Raji (cell line): ENCODE data around the gene SLC16A5.
A peak's percentile ranks its signal among the peaks of the same experiment; 100 is the strongest.

Experiments
- POLR2A ChIP-seq: IDR thresholded peaks from 2 replicates; pipeline ENCODE4 v1.6.1; 2011; ENCODE audit warnings: low read depth, low read length, control low read depth; ENCODE audit not compliant: insufficient read depth

Gene SLC16A5

DNA sequence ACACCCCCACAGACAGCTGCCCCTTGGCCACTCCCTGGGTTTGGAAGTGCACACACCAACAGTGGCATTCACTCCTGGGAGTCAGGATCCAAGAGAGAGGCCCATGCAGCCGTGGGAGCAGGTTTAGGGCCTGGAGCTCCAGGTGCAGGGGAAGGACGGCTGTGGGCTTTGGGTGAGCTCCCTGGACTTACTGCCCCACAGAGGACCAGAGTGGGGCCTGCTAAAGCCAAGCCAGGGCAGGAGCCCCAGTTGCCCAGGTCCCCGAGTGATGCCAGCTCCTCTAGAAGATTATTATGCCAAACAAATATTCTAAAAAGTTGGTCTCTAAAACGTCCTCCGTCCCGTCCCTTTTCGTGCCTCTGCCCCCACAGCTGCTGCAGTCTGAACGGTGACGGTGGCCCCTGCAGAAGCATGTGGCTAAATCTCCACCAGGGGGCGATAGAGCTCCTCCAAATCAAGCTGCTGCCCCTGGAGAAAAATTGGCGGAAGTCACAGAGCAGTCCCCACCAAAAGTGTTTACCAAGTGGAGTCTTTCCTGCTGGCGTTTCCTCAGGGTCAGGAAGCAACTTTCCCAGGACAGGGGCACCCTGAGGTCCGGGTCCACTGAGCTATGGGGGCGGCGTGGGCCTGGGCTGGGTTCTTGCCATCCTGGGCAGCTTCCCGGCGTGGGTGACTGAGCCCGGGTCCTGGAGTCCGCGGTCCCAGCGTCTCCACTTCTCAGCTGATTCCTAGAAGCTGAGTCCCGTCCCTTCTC, 26.2 kb downstream of the SLC16A5 start:
- 0 out of 2 replicates have a peak, but pooled peaks have one; percentile 17 for TF ChIP-seq POLR2A

DNA sequence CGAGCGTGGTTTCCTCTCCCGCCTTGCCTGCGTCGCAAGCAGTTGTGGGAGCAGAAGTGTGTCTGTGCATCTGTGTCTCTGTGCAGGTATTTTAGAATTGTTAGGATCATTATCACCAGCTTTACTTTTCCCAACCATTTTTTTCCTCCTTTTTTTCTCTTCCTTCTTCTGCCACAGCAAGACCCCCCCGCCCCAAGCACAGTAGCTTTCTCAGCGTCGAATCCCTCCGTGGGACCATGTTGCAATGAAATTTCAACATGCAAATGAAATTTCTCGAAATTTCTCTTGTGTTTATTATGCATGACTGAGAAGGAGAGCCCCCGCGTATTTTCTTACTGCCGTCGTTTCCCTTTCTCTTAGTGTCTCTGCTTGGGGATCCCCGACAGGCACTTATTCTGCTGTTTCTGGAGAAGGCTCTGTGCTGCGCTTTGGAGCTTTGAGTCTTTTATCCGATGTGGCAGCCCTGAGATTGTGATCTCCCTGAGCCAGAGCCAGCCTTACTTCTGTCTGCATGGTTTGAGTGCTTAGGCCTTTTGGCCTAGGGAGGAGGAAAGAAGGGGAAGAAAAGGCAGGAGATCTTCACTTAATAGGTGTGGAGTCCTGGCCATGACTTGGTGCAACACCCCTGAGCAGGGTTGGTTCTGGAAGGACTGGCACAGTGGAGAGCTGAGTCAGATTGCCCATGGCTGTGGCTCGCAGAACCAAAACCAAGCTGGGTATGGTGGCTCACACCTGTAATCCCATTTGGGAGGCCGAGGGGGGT, 27.0 kb downstream of the SLC16A5 start:
- no peak for TF ChIP-seq POLR2A

DNA sequence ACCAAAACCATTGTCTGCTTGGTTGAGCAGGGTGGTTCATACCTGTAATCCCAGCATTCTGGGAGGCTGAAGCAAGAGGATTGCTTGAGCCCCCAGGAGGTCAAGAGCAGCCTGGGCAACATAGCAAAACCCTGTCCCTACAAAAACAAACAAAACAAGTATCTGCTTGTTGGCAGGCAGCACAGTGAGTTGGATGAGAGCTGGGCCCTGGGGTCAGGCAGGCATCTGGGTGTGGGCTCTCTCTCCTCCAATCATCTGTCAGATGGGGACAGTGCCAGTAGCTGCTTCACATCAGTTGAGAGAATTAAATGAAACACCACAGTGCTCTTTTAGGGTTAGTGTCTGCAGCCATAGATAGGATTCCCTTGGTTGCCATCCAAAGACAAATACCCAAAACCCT, 27.8 kb downstream of the SLC16A5 start:
- no peak for TF ChIP-seq POLR2A

DNA sequence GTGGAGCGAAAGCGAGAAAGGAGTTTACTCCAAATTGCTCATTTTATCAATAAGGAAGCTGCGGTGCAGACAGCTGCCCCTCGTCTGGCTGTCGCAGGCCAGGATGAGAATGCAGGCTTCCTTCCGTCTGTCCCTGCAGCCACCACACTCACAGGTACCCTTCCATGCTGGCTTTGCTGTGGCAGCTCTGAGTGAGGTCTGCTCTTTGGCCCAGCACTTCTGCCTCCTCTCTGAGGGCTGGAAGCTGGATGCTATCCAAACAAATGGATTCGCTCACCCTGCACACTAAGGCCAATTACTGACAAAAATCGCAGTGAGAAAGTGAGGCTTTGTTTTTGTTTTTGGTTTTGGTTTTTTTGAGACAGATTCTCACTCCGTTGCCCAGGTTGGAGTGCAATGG, 29.0 kb downstream of the SLC16A5 start:
- no peak for TF ChIP-seq POLR2A

DNA sequence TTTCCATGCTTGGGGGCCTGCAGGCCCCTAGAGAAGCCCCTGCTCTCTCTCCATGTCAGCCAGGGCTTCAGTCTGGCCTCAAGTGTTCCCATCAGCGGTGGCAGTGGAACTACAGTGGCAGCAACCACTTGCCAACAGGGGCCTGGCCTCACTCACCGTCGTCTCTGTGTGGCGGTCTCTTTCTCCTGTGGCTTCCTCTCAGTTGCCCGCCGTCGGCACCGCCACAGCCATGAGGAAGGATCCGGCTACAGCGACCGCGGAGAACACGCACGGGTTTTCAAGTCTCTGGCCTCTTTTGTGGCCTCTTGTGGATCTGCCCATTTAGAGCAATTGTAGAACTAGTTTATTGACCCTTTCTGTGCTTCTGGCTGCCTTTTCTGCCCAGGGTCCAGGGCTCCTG, 30.6 kb downstream of the SLC16A5 start:
- TF ChIP-seq POLR2A: no peak

DNA sequence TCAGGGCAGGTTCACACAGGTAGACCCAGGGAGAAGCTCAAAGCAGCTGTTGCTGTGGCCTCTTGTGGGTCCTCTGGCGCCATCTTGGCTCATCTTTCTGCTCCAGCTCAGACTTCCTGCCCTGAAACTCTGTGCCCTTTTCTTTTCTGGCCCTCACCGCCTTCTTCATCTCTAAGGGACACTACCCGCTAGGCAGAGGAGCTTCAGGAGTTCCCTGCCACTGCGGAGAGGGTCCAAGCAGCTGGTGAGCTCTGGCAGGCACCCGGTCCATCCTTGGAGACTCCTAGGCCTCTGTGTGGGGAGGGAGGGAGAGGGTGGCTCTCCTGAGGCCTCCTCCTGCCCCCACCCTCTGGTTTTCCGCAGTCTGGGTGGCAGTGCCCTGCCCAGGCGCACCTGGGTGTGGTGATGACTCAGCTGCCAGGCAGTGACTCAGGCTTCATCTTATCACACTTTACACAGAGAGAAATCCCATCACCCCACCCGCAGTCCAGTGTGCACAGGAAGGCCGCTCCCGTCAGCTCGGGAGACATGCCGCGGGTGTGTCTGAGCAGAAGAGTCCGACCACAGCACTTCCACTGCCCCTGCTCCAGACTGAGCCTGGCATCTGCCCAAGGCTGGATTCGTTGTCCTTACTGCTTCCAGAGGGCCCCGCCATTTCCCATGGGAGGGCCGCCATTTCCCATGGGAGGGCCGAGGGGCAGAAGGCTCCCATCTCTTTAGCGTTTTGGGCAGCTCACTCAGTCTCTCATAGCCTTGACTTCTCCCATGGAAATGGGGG, 36.5 kb downstream of the SLC16A5 start:
- TF ChIP-seq POLR2A: no peak

DNA sequence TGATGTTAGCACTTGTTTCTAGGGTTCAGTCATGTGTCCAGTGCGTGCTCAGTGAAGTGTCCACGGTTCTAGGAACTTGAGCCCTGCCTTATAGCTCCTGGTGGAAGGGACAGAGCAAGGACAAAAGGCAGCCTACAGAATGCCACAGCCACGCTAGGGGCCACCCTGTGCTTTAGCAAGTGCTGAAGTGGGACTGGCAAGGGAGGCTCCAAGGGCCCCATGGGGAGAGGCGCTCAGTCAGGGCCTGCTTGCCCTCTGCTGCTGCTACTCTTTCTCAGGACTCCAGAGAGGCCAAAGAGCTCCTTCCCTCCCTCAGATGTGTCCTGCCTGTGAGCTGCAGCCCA, 37.0 kb downstream of the SLC16A5 start:
- no peak for TF ChIP-seq POLR2A

DNA sequence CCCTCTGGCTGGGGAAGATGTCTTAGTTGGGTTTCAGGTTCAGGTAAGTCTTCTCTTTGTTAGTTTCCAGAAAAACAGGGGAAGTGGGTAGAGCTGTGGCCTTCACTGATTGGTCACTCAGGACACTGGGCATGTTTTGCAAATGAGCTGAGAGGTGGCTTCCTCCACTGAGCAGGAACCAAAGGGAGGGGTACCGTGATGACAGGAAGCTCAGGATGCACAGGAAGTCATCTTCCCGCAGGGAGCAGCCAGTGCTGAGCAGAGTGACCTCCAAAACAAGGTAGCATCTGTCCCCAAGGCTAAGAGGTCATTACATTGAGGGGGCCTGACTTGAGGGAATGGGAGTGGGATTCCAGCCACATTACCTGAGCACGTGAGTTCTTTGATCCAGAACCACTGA, 38.2 kb downstream of the SLC16A5 start:
- no peak for TF ChIP-seq POLR2A

DNA sequence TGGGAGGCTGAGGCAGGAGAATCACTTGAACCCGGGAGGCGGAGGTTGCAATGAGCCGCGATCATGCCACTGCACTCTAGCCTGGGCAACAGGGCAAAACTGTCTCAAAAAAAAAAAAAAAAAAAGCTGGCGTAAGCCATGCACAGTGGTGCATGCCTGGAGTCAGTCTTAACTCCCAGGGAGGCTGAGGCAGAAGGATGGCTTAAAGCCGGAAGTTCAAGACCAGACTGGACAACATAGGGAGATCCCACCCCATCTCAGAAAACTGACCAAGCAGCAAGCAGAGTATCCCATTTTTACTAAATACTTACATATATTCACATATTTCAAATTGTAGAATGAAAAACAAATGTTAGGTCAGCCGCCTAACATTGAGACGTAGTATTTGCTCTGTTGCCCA, 39.2 kb downstream of the SLC16A5 start:
- TF ChIP-seq POLR2A: no peak

DNA sequence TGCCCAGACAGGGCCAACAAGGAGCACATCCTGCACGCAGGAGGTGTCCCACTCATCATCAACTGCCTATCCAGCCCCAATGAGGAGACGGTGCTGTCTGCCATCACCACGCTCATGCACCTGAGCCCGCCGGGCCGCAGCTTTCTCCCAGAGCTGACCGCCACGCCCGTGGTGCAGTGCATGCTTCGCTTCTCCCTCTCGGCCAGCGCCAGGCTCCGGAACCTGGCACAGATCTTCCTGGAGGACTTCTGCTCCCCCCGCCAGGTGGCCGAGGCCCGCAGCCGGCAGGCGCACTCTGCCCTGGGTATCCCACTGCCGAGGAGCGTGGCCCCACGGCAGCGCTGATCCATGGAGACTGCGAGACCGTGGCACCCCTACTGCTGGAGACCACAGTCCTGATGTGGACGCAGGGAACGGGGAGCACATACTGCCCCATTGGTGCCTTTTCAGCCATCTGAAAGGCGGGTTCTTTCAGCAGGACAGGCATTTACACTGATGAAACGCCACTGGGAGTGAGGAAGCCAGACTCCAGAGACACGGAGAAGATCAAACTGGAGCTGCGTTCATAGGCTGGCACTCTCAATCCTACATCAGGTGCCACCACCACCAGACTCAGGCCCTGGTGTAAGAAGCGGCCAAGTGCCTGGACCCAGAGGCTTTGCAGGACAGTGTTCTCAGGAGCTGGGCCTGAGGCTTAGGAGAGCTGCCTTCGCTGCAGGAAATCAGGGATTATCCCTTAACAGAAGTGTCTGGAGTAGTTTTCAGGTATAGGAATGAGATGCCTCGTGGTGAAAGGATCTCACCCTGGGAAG, 41.1 kb downstream of the SLC16A5 start:
- 0 out of 2 replicates have a peak, but pooled peaks have one; percentile 11 for TF ChIP-seq POLR2A

DNA sequence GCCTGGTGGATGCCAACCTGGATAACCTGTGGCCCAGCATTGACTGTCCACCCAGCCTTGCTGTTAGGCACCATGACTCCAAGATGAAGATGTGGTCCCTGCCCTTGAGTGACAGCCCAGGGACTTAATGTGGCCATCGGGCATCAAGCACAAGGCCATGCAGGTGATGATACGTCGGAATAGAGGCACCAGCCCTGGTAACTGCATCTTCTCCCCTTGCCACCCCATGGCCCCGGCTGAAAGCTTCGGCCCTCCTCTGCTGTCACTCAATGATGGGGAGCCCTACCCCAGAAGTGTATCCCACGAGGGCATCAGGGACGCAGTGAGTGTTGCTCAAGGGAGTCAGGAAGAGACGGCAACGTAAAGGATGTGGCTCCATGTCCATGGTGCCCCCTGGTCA, 41.8 kb downstream of the SLC16A5 start:
- TF ChIP-seq POLR2A: 0 out of 2 replicates have a peak, but pooled peaks have one; percentile 10

DNA sequence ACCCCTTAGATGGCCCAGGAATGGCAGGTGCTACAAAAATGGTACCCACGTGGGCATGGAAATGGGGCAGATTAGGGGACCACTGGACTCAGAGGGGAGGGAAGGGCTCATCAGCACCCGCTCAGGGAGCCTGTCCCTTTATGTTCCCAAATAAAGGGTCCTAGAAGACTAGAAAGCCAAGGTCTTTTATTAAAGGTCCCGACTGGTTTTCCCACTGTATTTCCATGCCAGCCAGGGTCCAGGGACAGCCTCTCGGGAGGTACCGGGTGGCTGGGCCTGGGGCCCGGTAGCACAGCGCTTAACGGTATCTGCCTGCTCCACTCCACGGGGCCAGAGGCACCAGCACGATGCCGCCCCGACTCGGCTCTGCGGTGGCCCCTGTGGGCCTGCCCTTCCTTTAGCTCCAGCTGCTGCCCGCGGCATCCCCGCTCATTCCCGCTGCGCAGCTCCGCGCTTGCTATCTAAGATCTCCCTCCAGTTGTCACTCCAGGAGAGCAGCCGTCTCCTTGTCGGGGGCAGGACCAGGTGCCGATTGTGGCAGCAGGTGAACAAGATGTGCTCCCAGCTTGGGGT, 42.4 kb downstream of the SLC16A5 start:
- no peak for TF ChIP-seq POLR2A

DNA sequence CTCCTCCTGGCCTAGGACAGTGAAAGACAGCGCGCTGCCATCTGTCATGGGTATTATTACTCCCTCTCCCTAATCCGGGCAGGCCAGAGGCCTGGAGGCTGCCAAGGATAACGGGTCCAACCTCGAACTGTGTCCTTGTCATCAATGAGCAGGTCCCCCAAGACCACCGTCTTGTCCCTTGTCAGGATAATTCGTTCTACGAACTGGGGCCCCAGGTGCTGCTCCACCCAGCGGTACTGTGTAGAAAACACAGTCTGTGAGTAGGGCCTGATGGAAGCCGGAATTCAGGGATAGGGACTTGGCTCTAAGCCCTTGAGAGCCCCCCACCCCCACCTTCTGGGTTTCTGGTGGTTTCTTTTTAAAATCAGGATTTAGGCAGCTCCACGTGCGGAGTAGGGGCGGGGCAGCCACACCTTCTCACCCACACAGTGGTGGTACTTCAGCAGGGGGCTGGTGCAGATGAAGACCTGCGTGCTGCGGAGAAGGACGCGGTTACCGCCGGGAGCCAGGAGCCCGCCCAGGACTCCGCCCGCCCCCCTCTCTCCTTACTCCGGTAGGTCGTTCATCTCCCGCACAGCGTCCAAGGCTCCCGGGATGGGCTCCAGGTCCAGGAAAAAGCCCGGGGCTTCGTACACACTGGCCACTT, 43.0 kb downstream of the SLC16A5 start:
- TF ChIP-seq POLR2A: no peak

DNA sequence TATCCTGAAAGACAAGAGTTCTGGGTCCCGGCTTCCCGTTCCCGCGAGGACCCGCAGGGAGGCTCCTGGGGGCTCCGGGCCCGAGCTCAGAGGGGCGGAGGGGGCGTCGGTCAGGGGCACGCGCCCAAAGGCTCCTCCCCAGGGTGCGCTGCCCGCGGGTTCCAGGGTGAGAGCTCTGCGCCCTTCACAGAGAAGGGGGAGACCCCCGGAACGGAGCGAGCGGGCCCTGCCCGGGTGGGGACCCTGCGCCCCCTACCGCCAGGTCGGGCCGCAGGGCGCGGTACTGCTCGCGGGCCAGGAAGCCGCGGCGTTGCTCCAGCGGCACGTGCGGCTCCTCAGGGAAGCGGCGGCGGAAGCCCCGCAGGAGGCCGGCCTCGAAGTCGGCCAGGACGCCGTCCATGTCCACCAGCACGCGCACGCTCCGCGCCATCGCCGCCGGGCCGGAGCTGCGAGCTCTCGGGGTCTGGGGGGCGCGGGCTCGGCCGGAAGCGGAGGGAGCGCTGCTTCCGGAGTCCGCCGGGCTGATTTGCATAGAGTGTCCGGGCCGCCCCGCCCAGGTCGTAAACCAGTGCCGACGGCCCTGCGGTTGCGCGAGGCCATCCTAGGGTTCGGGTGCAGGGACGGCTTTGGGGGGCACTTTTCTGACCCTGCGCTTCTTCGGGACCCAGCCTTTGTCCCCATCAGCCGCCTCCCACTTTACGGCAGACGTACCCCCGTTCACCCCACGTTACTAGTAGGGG, 43.7 kb downstream of the SLC16A5 start, which contains the start of gene NT5C:
Gene NT5C, minus strand, starts transcription at position 465 of the 740 bp plus-strand sequence. Its CDS starts 35 bp downstream, at position 430.
- TF ChIP-seq POLR2A: peak; percentile 91

DNA sequence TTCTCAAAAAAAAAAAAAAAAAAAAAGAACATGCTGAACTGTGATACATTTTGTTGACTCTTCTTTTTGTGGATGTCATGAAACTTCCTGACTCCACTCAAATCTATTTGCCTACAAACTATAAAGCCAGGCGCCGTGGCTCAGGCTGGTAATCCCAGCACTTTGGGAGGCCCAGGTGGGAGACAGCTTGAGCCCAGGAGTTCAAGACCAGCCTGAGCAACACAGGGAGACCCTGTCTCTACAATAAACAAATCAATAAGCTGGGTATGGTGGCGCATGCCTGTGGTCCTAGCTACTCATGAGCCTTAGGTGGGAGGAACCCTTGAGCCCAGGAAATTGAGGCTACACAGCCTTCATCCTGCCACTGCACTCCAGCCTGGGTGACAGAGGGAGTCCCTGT, 45.2 kb downstream of the SLC16A5 start:
- no peak for TF ChIP-seq POLR2A
